Uterus (tissue), 4 donors: ENCODE data around the gene SLC66A2. TPM values are rescaled to one million over a fixed set of nuclear protein-coding genes. Genes with fewer than 3 reads are reported as not detected.

Source experiments
- DNase-seq, 2 donors: peaks; one replicate each; pipeline ENCODE4 v3.0.0-alpha.2; 2019 to 2020
- H3K27ac ChIP-seq, 2 donors: fragments of 200-600 bp; sonication (generic); 1 replicate in 1 of 2; 2 replicates in 1 of 2; pipeline ENCODE4 v1.5.1; 2016 to 2018
- H3K27me3 ChIP-seq, 2 donors: fragments of 200-600 bp; sonication (generic); one replicate each; pipeline ENCODE4 v1.5.1; 2018 to 2019; ENCODE audit warnings: control low read depth in 1 of 2
- H3K36me3 ChIP-seq, 2 donors: fragments of 200-600 bp; sonication (generic); one replicate each; pipeline ENCODE4 v1.5.1; 2019; ENCODE audit warnings: control low read depth in 1 of 2
- H3K4me1 ChIP-seq, 2 donors: fragments of 200-600 bp; sonication (generic); one replicate each; pipeline ENCODE4 v1.5.1; 2018 to 2019; ENCODE audit warnings: control low read depth in 1 of 2
- H3K4me3 ChIP-seq, 2 donors: fragments of 200-600 bp; sonication (generic); 1 replicate in 1 of 2; 2 replicates in 1 of 2; pipeline ENCODE4 v1.5.1; 2018 to 2019; ENCODE audit warnings: mild to moderate bottlenecking in 1 of 2
- H3K9me3 ChIP-seq, 2 donors: fragments of 200-600 bp; sonication (generic); one replicate each; pipeline ENCODE4 v1.5.1; 2019; ENCODE audit warnings: control low read depth in 1 of 2
- CTCF ChIP-seq, 4 experiments: fragments of 200-600 bp in 2 of 4; fragments of 450-650 bp in 2 of 4; sonication (generic) in 2 of 4; IDR thresholded peaks; one replicate each; pipeline ENCODE4 v1.5.1; 2016 to 2019; ENCODE audit warnings: antibody characterized with exemption in 4 of 4, mild to moderate bottlenecking in 2 of 4, moderate library complexity in 1 of 4
- POLR2A ChIP-seq, 2 donors: fragments of 450-650 bp; IDR thresholded peaks; one replicate each; pipeline ENCODE4 v1.6.1; 2016; ENCODE audit warnings: antibody characterized with exemption in 2 of 2, mild to moderate bottlenecking in 1 of 2, moderate library complexity in 1 of 2
- intact Hi-C: fragments of 100-400 bp; cut with DNase I; formaldehyde crosslinking; loops from one replicate; pipeline ENCODE4 v1.15.1; 2023; ENCODE audit warnings: low total_unique reads
- total RNA-seq, 4 donors: library from RNA; depleted of rRNA in 3 of 4; stranded (reverse); fragments of >200 nt in 3 of 4; gene quantifications; one replicate each; pipeline versions ENCODE4 v1.1.0 to v1.2.4, GENCODE V29; 2014 to 2023
- donor health status: DM: yes; HTN: yes; CAD: no.

The SLC66A2 gene
- total RNA-seq, 4 donors from 2014 or later: 20.3 to 42.5 (median 32.5) TPM

- DNase-seq: peak in 1 of 2 donors; percentile 8
- H3K36me3 ChIP-seq: no peaks in the 10 kb centered on the region
- intact Hi-C loops: no loop called here
- H3K27ac ChIP-seq: no peak overlapping the region
- TF ChIP-seq CTCF (IDR thresholded peaks at IDR 0.05) (no peak), POLR2A (IDR thresholded peaks at IDR 0.05) (no peak)
- no peak overlapping the region for H3K4me3 ChIP-seq
- H3K9me3 ChIP-seq: no peaks in the 10 kb centered on the region
- H3K27me3 ChIP-seq: no peaks in the 10 kb centered on the region
- H3K4me1 ChIP-seq: no peaks in the 10 kb centered on the region
These were observed 39.8 kb downstream of the SLC66A2 start for GRCh38 chr18:79911344-79912270.

- H3K27ac ChIP-seq: no peak overlapping the region
- TF ChIP-seq CTCF (IDR thresholded peaks at IDR 0.05) (no peak), POLR2A (IDR thresholded peaks at IDR 0.05) (no peak)
- intact Hi-C loops: no loop called here
- no peaks in the 10 kb centered on the region for H3K36me3 ChIP-seq
- H3K9me3 ChIP-seq: no peaks in the 10 kb centered on the region
- H3K4me1 ChIP-seq: no peaks in the 10 kb centered on the region
- H3K27me3 ChIP-seq: no peaks in the 10 kb centered on the region
- peak in 1 of 2 donors; percentile 6 for DNase-seq
- no peak overlapping the region for H3K4me3 ChIP-seq
These were observed 40.7 kb downstream of the SLC66A2 start for GRCh38 chr18:79910563-79911343.

GRCh38 chr18:79906706-79907105, 44.7 kb downstream of the SLC66A2 start:
- Histone ChIP-seq H3K27ac (no peak overlapping the region), H3K4me3 (no peak overlapping the region), H3K27me3 (no peaks in the 10 kb centered on the region), H3K9me3 (peaks cover 0 to 11% of the 10 kb centered on the region in 2 donors), H3K4me1 (no peaks in the 10 kb centered on the region), H3K36me3 (no peaks in the 10 kb centered on the region)
- intact Hi-C loops: no loop called here
- TF ChIP-seq CTCF (IDR thresholded peaks at IDR 0.05) (no peak), POLR2A (IDR thresholded peaks at IDR 0.05) (no peak)
- no peak for DNase-seq

GRCh38 chr18:79905993-79906392, 45.5 kb downstream of the SLC66A2 start:
- intact Hi-C loops: no loop called here
- Histone ChIP-seq H3K9me3 (peaks cover 0 to 11% of the 10 kb centered on the region in 2 donors), H3K36me3 (no peaks in the 10 kb centered on the region), H3K27ac (no peak overlapping the region), H3K4me1 (no peaks in the 10 kb centered on the region), H3K27me3 (no peaks in the 10 kb centered on the region), H3K4me3 (no peak overlapping the region)
- no peak for TF ChIP-seq CTCF (IDR thresholded peaks at IDR 0.05)
- TF ChIP-seq POLR2A (IDR thresholded peaks at IDR 0.05): no peak
- no peak for DNase-seq
